ENCODE data around the gene BTF3. TPM values are rescaled to one million over a fixed set of nuclear protein-coding genes. Genes with fewer than 3 reads are reported as not detected.
A peak's percentile ranks its signal among the peaks of the same experiment; 100 is the strongest.

BTF3 gene
- total and polyA plus RNA-seq, 2 of the 13 experiments (the other 11 are each of a cell fraction or from before 2014, with no cell fraction given) = 557 to 698 TPM

DNA sequence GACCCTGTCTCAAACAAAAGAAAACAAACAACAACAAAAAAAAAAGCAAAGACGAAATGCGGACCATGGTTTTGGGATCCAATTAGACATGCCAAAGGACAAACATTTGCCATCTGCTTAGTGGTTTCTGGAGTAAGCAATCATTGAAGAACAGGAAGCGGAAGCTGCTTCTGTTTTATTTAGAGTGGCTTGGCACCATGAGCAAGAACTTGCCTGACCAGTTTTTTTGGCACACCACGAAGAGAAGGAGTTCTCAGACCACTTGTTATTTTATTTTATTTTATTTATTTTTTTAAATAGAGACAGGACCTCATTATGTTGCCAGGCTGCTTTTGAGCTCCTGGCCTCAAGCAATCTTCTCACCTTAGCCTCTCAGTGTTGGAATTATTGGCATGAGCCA is 17.0 kb downstream of the BTF3 start:
- no peak overlapping the region for H3K4me2 ChIP-seq (ENCODE audit: low read depth, low read length)
- no peak overlapping the region for H3K9ac ChIP-seq (ENCODE audit: insufficient read depth, low read depth, low read length)
- POLR2A ChIA-PET = interaction anchor here (1.0 kb wide), 1 partner anchor 18 kb away, joined by 3 read pairs; the partner anchor contains the start of gene BTF3
- H3K4me3 ChIP-seq (replicated peaks in 1 of 3; ENCODE audit: insufficient read depth in 1 of 3, low read depth in 2 of 3, low read length in 3 of 3) = no peak overlapping the region
- 85% methylated on average over 4 of the region's 4 CpGs for WGBS (ENCODE audit: low lambda C conversion rate)
- CTCF ChIA-PET (ENCODE audit: low intra/inter-chr PET ratio, low total read pairs) = no interaction called here
- FAIRE-seq (no peak), DNase-seq (ENCODE audit: low spot score) (no peak), ATAC-seq (no peak)
- H3K4me1 ChIP-seq (ENCODE audit: insufficient read depth, low read length) = 0 out of 2 replicates have a peak, but pooled peaks cover 5% of the 10 kb centered on the region
- no peaks in the 10 kb centered on the region for H3K9me3 ChIP-seq (ENCODE audit: low read length)
- in situ Hi-C loops (cut with HindIII; ENCODE audit: extremely low pct_ligation_motif_present, low pct_unique_long_range_greater_than_20kb) (no loop called here), intact Hi-C loops (cut with micrococcal nuclease; ENCODE audit: unreplicated experiment) (no loop called here)
- H3K27ac ChIP-seq (ENCODE audit: extremely low read length, insufficient read depth, low read length) = no peak overlapping the region
- TF ChIP-seq HDAC1 (CRISPR knock-in tag; IDR thresholded peaks at IDR 0.05) = no peak
- TF ChIP-seq, protein P1, sequence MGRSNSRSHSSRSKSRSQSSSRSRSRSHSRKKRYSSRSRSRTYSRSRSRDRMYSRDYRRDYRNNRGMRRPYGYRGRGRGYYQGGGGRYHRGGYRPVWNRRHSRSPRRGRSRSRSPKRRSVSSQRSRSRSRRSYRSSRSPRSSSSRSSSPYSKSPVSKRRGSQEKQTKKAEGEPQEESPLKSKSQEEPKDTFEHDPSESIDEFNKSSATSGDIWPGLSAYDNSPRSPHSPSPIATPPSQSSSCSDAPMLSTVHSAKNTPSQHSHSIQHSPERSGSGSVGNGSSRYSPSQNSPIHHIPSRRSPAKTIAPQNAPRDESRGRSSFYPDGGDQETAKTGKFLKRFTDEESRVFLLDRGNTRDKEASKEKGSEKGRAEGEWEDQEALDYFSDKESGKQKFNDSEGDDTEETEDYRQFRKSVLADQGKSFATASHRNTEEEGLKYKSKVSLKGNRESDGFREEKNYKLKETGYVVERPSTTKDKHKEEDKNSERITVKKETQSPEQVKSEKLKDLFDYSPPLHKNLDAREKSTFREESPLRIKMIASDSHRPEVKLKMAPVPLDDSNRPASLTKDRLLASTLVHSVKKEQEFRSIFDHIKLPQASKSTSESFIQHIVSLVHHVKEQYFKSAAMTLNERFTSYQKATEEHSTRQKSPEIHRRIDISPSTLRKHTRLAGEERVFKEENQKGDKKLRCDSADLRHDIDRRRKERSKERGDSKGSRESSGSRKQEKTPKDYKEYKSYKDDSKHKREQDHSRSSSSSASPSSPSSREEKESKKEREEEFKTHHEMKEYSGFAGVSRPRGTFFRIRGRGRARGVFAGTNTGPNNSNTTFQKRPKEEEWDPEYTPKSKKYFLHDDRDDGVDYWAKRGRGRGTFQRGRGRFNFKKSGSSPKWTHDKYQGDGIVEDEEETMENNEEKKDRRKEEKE (IDR thresholded peaks at IDR 0.05) = no peak
- no peak for TF ChIP-seq NFYB (CRISPR knock-in tag; IDR thresholded peaks at IDR 0.05)
- H3K27me3 ChIP-seq (ENCODE audit: control insufficient read depth in 1 of 2, insufficient read depth in 2 of 2, low read length in 2 of 2) = no peaks in the 10 kb centered on the region
- no peaks in the 10 kb centered on the region for H4K20me1 ChIP-seq (ENCODE audit: insufficient read depth, low read length)
- H3K79me2 ChIP-seq (ENCODE audit: insufficient read depth, low read length) = no peaks in the 10 kb centered on the region
- H3K36me3 ChIP-seq (replicated peaks in 1 of 2; ENCODE audit: control insufficient read depth in 1 of 2, insufficient read depth in 2 of 2, low read length in 2 of 2) = no peaks in the 10 kb centered on the region
- BruUV-seq (replicated peaks) = no TSS peak
- no peak overlapping the region for H2AFZ ChIP-seq (ENCODE audit: low read length)

DNA sequence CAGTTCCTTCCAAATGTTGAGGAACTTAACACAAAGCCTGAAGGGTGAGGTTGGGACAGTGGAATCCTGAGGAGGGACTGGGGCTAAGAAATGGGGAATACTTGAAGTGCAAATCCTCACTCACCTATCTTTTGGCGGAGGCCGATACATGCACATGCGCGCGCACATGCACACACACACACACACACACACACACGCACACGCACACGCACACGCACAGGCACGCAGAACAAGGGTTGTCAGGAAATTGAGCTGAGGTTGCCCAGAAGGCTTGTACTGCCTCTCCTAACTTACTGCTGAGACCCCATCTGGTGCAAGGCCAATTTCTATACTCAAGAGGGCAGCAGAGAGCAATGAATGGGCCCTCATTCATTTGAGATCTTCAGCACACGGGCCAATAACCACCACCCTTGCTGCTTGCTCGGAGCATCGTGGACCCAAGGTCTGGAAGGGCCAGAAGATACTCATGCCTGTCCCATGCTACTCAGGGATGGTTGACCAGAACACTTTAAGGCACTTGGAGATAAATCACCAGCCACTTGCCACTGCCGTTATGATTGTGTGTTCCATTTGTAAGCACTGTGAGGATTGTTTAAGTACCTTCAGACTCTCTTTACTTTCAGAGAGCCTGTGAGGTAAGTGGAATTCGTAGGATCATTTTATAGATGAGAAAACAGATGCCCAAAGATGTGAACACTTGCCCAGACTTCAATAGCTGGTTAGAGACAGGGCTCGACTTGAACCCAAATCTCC is 21.5 kb downstream of the BTF3 start:
- Histone ChIP-seq H3K4me2 (ENCODE audit: low read depth, low read length) (peak overlapping the region; percentile 60), H2AFZ (ENCODE audit: low read length) (peak overlapping the region; percentile 75), H3K9ac (ENCODE audit: insufficient read depth, low read depth, low read length) (no peak overlapping the region), H3K36me3 (replicated peaks in 1 of 2; ENCODE audit: control insufficient read depth in 1 of 2, insufficient read depth in 2 of 2, low read length in 2 of 2) (no peaks in the 10 kb centered on the region), H3K4me1 (ENCODE audit: insufficient read depth, low read length) (0 out of 2 replicates have a peak, but pooled peaks cover 5% of the 10 kb centered on the region), H3K27me3 (ENCODE audit: control insufficient read depth in 1 of 2, insufficient read depth in 2 of 2, low read length in 2 of 2) (no peaks in the 10 kb centered on the region), H3K9me3 (ENCODE audit: low read length) (no peaks in the 10 kb centered on the region), H3K27ac (ENCODE audit: extremely low read length, insufficient read depth, low read length) (no peak overlapping the region), H3K4me3 (replicated peaks in 1 of 3; ENCODE audit: insufficient read depth in 1 of 3, low read depth in 2 of 3, low read length in 3 of 3) (peak overlapping the region; percentile 20 to 58 (median 44); a peak in 4 of 6 replicates), H3K79me2 (ENCODE audit: insufficient read depth, low read length) (no peaks in the 10 kb centered on the region), H4K20me1 (ENCODE audit: insufficient read depth, low read length) (no peaks in the 10 kb centered on the region)
- POLR2A ChIA-PET = interaction anchor here (0.6 to 2.1 kb wide), 5 partner anchors 12 to 107 kb away, joined by 3 to 6 read pairs (median 4); partner anchors contain the start of gene BTF3
- ATAC-seq (peak; percentile 98), DNase-seq (ENCODE audit: low spot score) (peak; percentile 84), FAIRE-seq (peak; percentile 91)
- CTCF ChIA-PET (ENCODE audit: low intra/inter-chr PET ratio, low total read pairs) = interaction anchor here (0.6 to 1.7 kb wide), 5 partner anchors 17 to 273 kb away, joined by 3 to 17 read pairs (median 5); no protein-coding TSS in a partner anchor
- in situ Hi-C loops (cut with HindIII; ENCODE audit: extremely low pct_ligation_motif_present, low pct_unique_long_range_greater_than_20kb) (no loop called here), intact Hi-C loops (cut with micrococcal nuclease; ENCODE audit: unreplicated experiment) (loop anchor here (1.0 to 2.0 kb wide), 4 partner anchors 17 to 273 kb away; partner anchors contain the start of genes ANKRA2 and UTP15)
- 30% methylated on average over 5 of the region's 16 CpGs for WGBS (ENCODE audit: low lambda C conversion rate)
- no TSS peak for BruUV-seq (replicated peaks)
- TF ChIP-seq, protein P2, sequence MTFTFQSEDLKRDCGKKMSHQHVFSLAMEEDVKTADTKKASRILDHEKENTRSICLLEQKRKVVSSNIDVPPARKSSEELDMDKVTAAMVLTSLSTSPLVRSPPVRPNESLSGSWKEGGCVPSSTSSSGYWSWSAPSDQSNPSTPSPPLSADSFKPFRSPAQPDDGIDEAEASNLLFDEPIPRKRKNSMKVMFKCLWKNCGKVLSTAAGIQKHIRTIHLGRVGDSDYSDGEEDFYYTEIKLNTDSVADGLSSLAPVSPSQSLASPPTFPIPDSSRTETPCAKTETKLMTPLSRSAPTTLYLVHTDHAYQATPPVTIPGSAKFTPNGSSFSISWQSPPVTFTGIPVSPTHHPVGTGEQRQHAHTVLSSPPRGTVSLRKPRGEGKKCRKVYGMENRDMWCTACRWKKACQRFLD (CRISPR knock-in tag; IDR thresholded peaks at IDR 0.05; ENCODE audit: borderline replicate concordance) = no peak
- TF ChIP-seq MEIS1 (CRISPR knock-in tag; IDR thresholded peaks at IDR 0.05; ENCODE audit: borderline replicate concordance) = no peak
- peak; percentile 87 for TF ChIP-seq RAD21 (CRISPR knock-in tag; IDR thresholded peaks at IDR 0.05)
- TF ChIP-seq, protein P3, sequence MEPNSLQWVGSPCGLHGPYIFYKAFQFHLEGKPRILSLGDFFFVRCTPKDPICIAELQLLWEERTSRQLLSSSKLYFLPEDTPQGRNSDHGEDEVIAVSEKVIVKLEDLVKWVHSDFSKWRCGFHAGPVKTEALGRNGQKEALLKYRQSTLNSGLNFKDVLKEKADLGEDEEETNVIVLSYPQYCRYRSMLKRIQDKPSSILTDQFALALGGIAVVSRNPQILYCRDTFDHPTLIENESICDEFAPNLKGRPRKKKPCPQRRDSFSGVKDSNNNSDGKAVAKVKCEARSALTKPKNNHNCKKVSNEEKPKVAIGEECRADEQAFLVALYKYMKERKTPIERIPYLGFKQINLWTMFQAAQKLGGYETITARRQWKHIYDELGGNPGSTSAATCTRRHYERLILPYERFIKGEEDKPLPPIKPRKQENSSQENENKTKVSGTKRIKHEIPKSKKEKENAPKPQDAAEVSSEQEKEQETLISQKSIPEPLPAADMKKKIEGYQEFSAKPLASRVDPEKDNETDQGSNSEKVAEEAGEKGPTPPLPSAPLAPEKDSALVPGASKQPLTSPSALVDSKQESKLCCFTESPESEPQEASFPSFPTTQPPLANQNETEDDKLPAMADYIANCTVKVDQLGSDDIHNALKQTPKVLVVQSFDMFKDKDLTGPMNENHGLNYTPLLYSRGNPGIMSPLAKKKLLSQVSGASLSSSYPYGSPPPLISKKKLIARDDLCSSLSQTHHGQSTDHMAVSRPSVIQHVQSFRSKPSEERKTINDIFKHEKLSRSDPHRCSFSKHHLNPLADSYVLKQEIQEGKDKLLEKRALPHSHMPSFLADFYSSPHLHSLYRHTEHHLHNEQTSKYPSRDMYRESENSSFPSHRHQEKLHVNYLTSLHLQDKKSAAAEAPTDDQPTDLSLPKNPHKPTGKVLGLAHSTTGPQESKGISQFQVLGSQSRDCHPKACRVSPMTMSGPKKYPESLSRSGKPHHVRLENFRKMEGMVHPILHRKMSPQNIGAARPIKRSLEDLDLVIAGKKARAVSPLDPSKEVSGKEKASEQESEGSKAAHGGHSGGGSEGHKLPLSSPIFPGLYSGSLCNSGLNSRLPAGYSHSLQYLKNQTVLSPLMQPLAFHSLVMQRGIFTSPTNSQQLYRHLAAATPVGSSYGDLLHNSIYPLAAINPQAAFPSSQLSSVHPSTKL (CRISPR knock-in tag; IDR thresholded peaks at IDR 0.05) = 0 out of 2 replicates have a peak, but pooled peaks have one; percentile 26
- no peak for TF ChIP-seq TBL1XR1 (IDR thresholded peaks at IDR 0.05; ENCODE audit: borderline replicate concordance, low read length, partially characterized antibody)
